H1 (cell line): ENCODE results near the gene CS. TPM values are rescaled to one million over a fixed set of nuclear protein-coding genes. Genes with fewer than 3 reads are reported as not detected.
"Not testable (repeated sequence)": the region's sequence is repeated elsewhere in the genome, so short reads cannot be mapped to it uniquely, and the experiment has no call there.

ENCODE experiments used
- CTCF ChIA-PET: fragments of 300-600 bp; sonication (Branson Sonifier 250); formaldehyde crosslinking; loops from one replicate; lab custom pipeline; 2021; ENCODE audit not compliant: partially characterized antibody; lab: Charles Lee
- POLR2A ChIA-PET: fragments of 300-600 bp; sonication (Branson Sonifier 250); formaldehyde crosslinking; loops from one replicate; lab custom pipeline; 2021; ENCODE audit warnings: inconsistent platforms; ENCODE audit not compliant: partially characterized antibody; lab: Charles Lee
- DNase-seq, 2 experiments: peaks; one replicate each; pipeline versions ENCODE4 v3.0.0 to v3.0.0-alpha.2; 2010 to 2022; ENCODE audit warnings: low spot score in 2 of 2, low read depth in 1 of 2, mixed read lengths in 1 of 2
- FAIRE-seq: peaks from 2 replicates; lab custom pipeline; 2011; peaks lifted over from hg19 to GRCh38; lab: Jason Lieb, UNC
- H2AFZ ChIP-seq: 2 replicates; pipeline ENCODE4 v1.8.1; 2012; ENCODE audit warnings: low read length, inconsistent platforms
- H2AK5ac ChIP-seq: 2 replicates; pipeline ENCODE4 v1.6.1; 2013; ENCODE audit warnings: low read depth, low read length
- H2BK120ac ChIP-seq: replicated peaks from 2 replicates; pipeline ENCODE3; 2013; ENCODE audit warnings: low read depth, low read length, inconsistent platforms
- H2BK12ac ChIP-seq: 2 replicates; pipeline ENCODE4 v1.6.1; 2013; ENCODE audit warnings: low read depth, low read length
- H2BK15ac ChIP-seq: 2 replicates; pipeline ENCODE4 v1.6.1; 2013; ENCODE audit warnings: low read length
- H2BK20ac ChIP-seq: 2 replicates; pipeline ENCODE4 v1.6.1; 2013; ENCODE audit warnings: low read length
- H2BK5ac ChIP-seq: 2 replicates; pipeline ENCODE4 v1.6.1; 2013; ENCODE audit warnings: low read depth, low read length
- H3K14ac ChIP-seq: 2 replicates; pipeline ENCODE4 v1.6.1; 2013; ENCODE audit warnings: inconsistent platforms; ENCODE audit not compliant: insufficient read length
- H3K18ac ChIP-seq: 2 replicates; pipeline ENCODE4 v1.6.1; 2013; ENCODE audit warnings: low read length; ENCODE audit errors: extremely low read depth
- H3K23ac ChIP-seq: 2 replicates; pipeline ENCODE4 v1.6.1; 2013; ENCODE audit warnings: inconsistent platforms; ENCODE audit not compliant: insufficient read length
- H3K23me2 ChIP-seq: 2 replicates; pipeline ENCODE4 v1.6.1; 2013; ENCODE audit warnings: low read depth, low read length
- H3K27ac ChIP-seq: 2 replicates; pipeline ENCODE4 v1.6.1; 2011; ENCODE audit warnings: low read depth, low read length, inconsistent platforms
- H3K27me3 ChIP-seq, 4 experiments: replicated peaks in 1 of 4; 1 replicate in 1 of 4; 2 replicates in 3 of 4; pipeline versions ENCODE4 v1.6.1 to v1.8.1; 2011 to 2013; ENCODE audit warnings: low read length in 3 of 4, mild to moderate bottlenecking in 3 of 4, inconsistent platforms in 2 of 4, mixed read lengths in 2 of 4, moderate library complexity in 1 of 4; ENCODE audit not compliant: control insufficient read depth in 3 of 4, insufficient read depth in 3 of 4; ENCODE audit errors: extremely low read depth in 1 of 4
- H3K36me3 ChIP-seq, 4 experiments: 2 replicates each; pipeline versions ENCODE4 v1.6.1 to v1.8.1; 2011 to 2013; ENCODE audit warnings: mild to moderate bottlenecking in 4 of 4, low read length in 3 of 4, moderate library complexity in 2 of 4, control low read depth in 1 of 4, inconsistent platforms in 1 of 4; ENCODE audit not compliant: insufficient read depth in 4 of 4, control insufficient read depth in 2 of 4
- H3K4ac ChIP-seq: replicated peaks from 2 replicates; pipeline ENCODE3; 2013; ENCODE audit warnings: low read length, low read depth, mixed read lengths, inconsistent platforms; ENCODE audit not compliant: insufficient read length
- H3K4me1 ChIP-seq, 4 experiments: replicated peaks in 1 of 4; 1 replicate in 1 of 4; 2 replicates in 3 of 4; pipeline versions ENCODE4 v1.6.1 to v1.8.1; 2011 to 2013; ENCODE audit warnings: low read length in 3 of 4, inconsistent platforms in 2 of 4, mixed read lengths in 1 of 4; ENCODE audit not compliant: insufficient read depth in 4 of 4, control insufficient read depth in 3 of 4
- H3K4me2 ChIP-seq, 2 experiments: 2 replicates each; pipeline versions ENCODE4 v1.6.1 to v1.8.1; 2011 to 2013; ENCODE audit warnings: low read depth in 2 of 2, low read length in 2 of 2, control low read depth in 1 of 2, inconsistent platforms in 1 of 2, mild to moderate bottlenecking in 1 of 2; ENCODE audit not compliant: insufficient read depth in 1 of 2
- H3K4me3 ChIP-seq, 4 experiments: fragments of 200-600, 300-600 bp in 1 of 4; sonication (generic), shearing (Covaris generic), sonication (Bioruptor Twin) in 1 of 4; 2 replicates each; pipeline versions ENCODE4 v1.5.1 to v1.8.1; 2011 to 2016; ENCODE audit warnings: low read length in 4 of 4, low read depth in 3 of 4, control low read depth in 2 of 4, inconsistent platforms in 2 of 4, mild to moderate bottlenecking in 2 of 4, mixed read lengths in 1 of 4, moderate library complexity in 1 of 4; ENCODE audit not compliant: insufficient read depth in 2 of 4; ENCODE audit errors: extremely low read depth in 1 of 4
- H3K56ac ChIP-seq: replicated peaks from 2 replicates; pipeline ENCODE3; 2013; ENCODE audit warnings: low read depth, mild to moderate bottlenecking, mixed read lengths, low read length, inconsistent platforms; ENCODE audit not compliant: insufficient read length
- H3K79me1 ChIP-seq: 2 replicates; pipeline ENCODE4 v1.6.1; 2013; ENCODE audit warnings: low read depth, low read length, control low read depth
- H3K79me2 ChIP-seq, 2 experiments: 2 replicates each; pipeline versions ENCODE4 v1.6.1 to v1.8.1; 2012 to 2013; ENCODE audit warnings: low read length in 2 of 2, mild to moderate bottlenecking in 2 of 2, inconsistent platforms in 1 of 2; ENCODE audit not compliant: insufficient read depth in 2 of 2, control insufficient read depth in 1 of 2
- H3K9ac ChIP-seq, 4 experiments: replicated peaks in 1 of 4; 1 replicate in 1 of 4; 2 replicates in 3 of 4; pipeline versions ENCODE4 v1.6.1 to v1.8.1; 2011 to 2013; ENCODE audit warnings: low read depth in 3 of 4, low read length in 3 of 4, control low read depth in 2 of 4, mild to moderate bottlenecking in 2 of 4, moderate library complexity in 2 of 4, inconsistent platforms in 1 of 4; ENCODE audit errors: extremely low read depth in 1 of 4
- H3K9me3 ChIP-seq, 2 experiments: 2 replicates each; pipeline versions ENCODE4 v1.6.1 to v1.8.1; 2012 to 2013; ENCODE audit warnings: mild to moderate bottlenecking in 2 of 2, moderate library complexity in 2 of 2, control low read depth in 1 of 2, inconsistent platforms in 1 of 2, low read depth in 1 of 2, low read length in 1 of 2, mixed read lengths in 1 of 2; ENCODE audit not compliant: insufficient read depth in 2 of 2
- H4K20me1 ChIP-seq, 2 experiments: replicated peaks in 1 of 2; 2 replicates each; pipeline versions ENCODE3 to v1.8.1; 2011 to 2013; ENCODE audit warnings: inconsistent platforms in 2 of 2, low read length in 2 of 2, mild to moderate bottlenecking in 1 of 2; ENCODE audit not compliant: insufficient read depth in 2 of 2, control insufficient read depth in 1 of 2
- H4K5ac ChIP-seq: 2 replicates; pipeline ENCODE4 v1.6.1; 2013; ENCODE audit warnings: low read length, low read depth, mixed read lengths, inconsistent platforms; ENCODE audit not compliant: insufficient read length
- H4K8ac ChIP-seq: 2 replicates; pipeline ENCODE4 v1.8.0; 2013; ENCODE audit warnings: mild to moderate bottlenecking, moderate library complexity, low read length, inconsistent platforms; ENCODE audit not compliant: insufficient read depth; ENCODE audit errors: extremely low read depth
- H4K91ac ChIP-seq: replicated peaks from 2 replicates; pipeline ENCODE3; 2013; ENCODE audit warnings: low read length, mixed read lengths, inconsistent platforms; ENCODE audit not compliant: insufficient read length
- WGBS, 2 experiments: shearing (Covaris generic) in 1 of 2; methylation state at CpG; one replicate each; pipeline versions ENCODE4 v1.1.6 to v1.1.7; 2013 to 2015; ENCODE audit warnings: low lambda C conversion rate in 2 of 2, mixed read lengths in 2 of 2, inconsistent platforms in 1 of 2, low coverage in 1 of 2, missing lambda C conversion rate in 1 of 2; ENCODE audit not compliant: insufficient replicate concordance in 2 of 2, insufficient coverage in 1 of 2, insufficient read length in 1 of 2; ENCODE audit errors: extremely low coverage in 1 of 2, missing lambda C conversion rate in 1 of 2; 5-methylcytosine and 5-hydroxymethylcytosine counted together
- polyA plus RNA-seq, 7 experiments: library from polyadenylated mRNA; depleted of rRNA in 3 of 7; stranded (reverse) in 5 of 7; unstranded in 2 of 7; fragments of >200 nt in 5 of 7; fragments of 200-250 nt in 2 of 7; gene quantifications; 1 replicate in 5 of 7; 2 replicates in 1 of 7; 4 replicates in 1 of 7; pipeline versions ENCODE4 v1.2.1 to v1.2.3, GENCODE V29; 2011 to 2013; ENCODE audit warnings: missing spikeins in 2 of 7, mixed read lengths in 2 of 7
- total RNA-seq: library from RNA; stranded (reverse); fragmentation: NEBNext Ultra II Directional; extraction: Animal tissue kit (Norgen Biotek cat#: 25700); gene quantifications from 2 replicates; pipeline ENCODE4 v1.2.1, GENCODE V29; 2021

Gene CS
- total and polyA plus RNA-seq, 2 of the 8 experiments (the other 6 are each of a cell fraction or from before 2014, with no cell fraction given): 96.6 to 238 TPM

DNA sequence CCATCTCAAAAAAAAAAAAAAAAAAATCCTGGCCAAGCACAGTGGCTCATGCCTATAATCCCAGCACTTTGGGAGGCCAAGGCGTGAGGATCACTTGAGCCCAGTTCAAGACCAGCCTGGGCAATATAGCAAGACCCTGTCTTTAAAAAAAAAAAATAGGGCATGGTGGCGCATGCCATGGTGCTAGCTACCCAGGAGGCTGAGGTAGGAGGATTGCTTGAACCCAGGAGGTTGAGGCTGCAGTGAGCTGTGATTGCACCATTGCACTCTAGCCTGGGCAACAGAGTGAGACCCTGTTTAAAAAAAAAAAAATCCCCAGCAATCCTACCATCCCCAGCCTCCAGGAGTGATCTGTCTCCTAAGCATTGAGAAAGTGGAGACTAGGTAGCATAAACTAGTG lies 42.2 kb upstream of the CS start:
- H3K9me3 ChIP-seq, H2BK5ac ChIP-seq, H2BK12ac ChIP-seq, H3K56ac ChIP-seq, H3K27ac ChIP-seq, H2AK5ac ChIP-seq, H3K4me2 ChIP-seq, H4K91ac ChIP-seq, FAIRE-seq, H3K79me1 ChIP-seq, H2BK15ac ChIP-seq, H3K27me3 ChIP-seq, H2AFZ ChIP-seq, H2BK20ac ChIP-seq, H3K9ac ChIP-seq, H3K79me2 ChIP-seq, H3K4ac ChIP-seq, H3K23me2 ChIP-seq, H4K5ac ChIP-seq, H3K14ac ChIP-seq, H3K4me3 ChIP-seq, H3K18ac ChIP-seq, H2BK120ac ChIP-seq, DNase-seq, H4K8ac ChIP-seq, H3K23ac ChIP-seq, H4K20me1 ChIP-seq: not testable (repeated sequence)
- POLR2A ChIA-PET: interaction anchor here (0.8 to 2.1 kb wide), 6 partner anchors 10 to 369 kb away, joined by 3 to 9 read pairs (median 4); partner anchors contain the start of gene STAT2
- H3K36me3 ChIP-seq: peaks cover 0 to 22% (median 13%) of the 10 kb centered on the region in 4 experiments; a peak in 6 of 8 replicates
- peaks cover 9 to 13% (median 11%) of the 10 kb centered on the region in 4 experiments for H3K4me1 ChIP-seq
- CTCF ChIA-PET: interaction anchor here (0.6 to 2.5 kb wide), 6 partner anchors 9 to 121 kb away, joined by 3 to 8 read pairs (median 4); partner anchors contain the start of gene PAN2
- WGBS, 2 experiments: 96% methylated on average over 2 of the region's 2 CpGs; no CpG with 5 or more reads in 1 of the 2 experiments
